GM18517 (cell line): ENCODE results near the gene MACROD1.

Experiments
- ATAC-seq: cut with Tn5 transposase; IDR thresholded peaks from one replicate; pipeline ENCODE4 v1.9.1; 2021; ENCODE audit warnings: mild to moderate bottlenecking, moderate library complexity; ENCODE audit not compliant: unreplicated experiment

Gene MACROD1

GRCh38 chr11:64094463-64095260, 71.3 kb downstream of the MACROD1 start:
- ATAC-seq, result no peak

GRCh38 chr11:64093233-64094039, 72.5 kb downstream of the MACROD1 start:
- no peak for ATAC-seq

GRCh38 chr11:64092761-64093136, 73.2 kb downstream of the MACROD1 start:
- ATAC-seq, result no peak

GRCh38 chr11:64092111-64092760, 73.7 kb downstream of the MACROD1 start:
- no peak for ATAC-seq

- ATAC-seq, result no peak
Measured at GRCh38 chr11:64090806-64091516, 75.0 kb downstream of the MACROD1 start.

DNA sequence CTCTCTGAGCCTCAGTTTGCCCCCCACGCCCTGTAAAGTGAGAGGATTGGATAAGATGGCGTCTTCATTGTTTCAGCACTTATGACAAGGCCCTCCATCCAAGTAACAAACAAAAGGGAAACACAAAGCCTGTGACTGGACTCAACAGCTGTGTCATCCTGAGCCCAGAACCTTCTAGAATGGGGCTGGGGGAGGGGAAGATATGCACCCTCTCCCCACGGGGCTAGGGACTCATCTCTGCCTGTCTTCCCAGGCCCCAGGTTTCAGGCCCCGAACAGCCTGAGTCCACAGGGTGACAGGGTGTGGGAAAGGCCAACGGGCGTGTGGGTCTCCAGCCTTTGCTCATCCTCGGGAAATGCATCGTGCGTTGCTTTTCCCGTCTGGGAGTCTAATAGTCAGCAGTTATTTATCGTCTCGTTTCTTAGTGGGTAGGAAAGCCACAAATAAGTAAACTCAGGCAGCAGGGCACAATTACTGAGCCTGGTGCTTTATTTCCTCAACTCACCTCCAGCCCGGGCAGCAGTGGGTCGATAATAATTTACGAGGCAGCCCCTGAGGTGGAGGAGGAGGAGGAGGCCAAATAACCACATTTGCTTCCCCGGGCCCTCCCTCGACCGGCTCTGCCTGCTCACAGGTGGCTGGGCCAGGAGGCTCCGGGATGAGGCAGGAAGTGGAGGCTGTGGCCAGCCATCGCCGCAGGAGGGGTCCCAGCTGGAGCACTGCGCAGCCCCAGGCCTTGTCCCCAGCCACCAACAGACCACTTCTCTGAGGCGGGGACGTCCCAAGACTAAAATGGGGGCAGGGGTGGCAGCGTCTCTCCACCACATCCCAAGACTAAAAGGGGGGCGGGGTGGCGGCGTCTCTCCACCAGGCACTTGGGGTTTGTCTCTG, 75.8 kb downstream of the MACROD1 start:
- ATAC-seq, result no peak

- ATAC-seq, result no peak
Measured at GRCh38 chr11:64089493-64089892, 76.4 kb downstream of the MACROD1 start.

- no peak for ATAC-seq
Measured at GRCh38 chr11:64089027-64089360, 76.9 kb downstream of the MACROD1 start.

- ATAC-seq, result no peak
Measured at GRCh38 chr11:64088162-64089026, 77.5 kb downstream of the MACROD1 start.

- ATAC-seq, result no peak
Measured at GRCh38 chr11:64086258-64087123, 79.4 kb downstream of the MACROD1 start.

DNA sequence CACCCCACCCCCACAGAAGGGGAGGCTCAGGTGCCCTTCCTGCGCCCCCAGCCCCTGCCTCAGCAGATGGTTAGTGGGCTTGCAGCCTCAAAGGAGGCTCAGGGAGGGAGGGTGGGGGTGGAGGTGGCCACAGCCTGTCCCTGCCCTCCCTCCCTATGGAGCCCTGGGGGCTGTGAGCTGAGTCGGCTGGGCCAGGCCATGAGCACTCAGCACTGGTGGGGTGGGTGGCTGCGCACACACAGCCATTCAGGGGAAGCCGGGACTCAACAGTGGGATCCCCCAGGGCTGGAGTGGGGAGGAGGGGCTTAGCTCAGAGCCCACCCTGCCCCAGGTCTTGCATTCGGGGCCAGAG, 80.0 kb downstream of the MACROD1 start:
- ATAC-seq, result no peak

GRCh38 chr11:64084951-64085710, 80.8 kb downstream of the MACROD1 start:
- ATAC-seq, result no peak

- no peak for ATAC-seq
Measured at GRCh38 chr11:64084146-64084950, 81.6 kb downstream of the MACROD1 start.

GRCh38 chr11:64083398-64084080, 82.4 kb downstream of the MACROD1 start:
- ATAC-seq, result no peak

GRCh38 chr11:64081745-64082442, 84.0 kb downstream of the MACROD1 start:
- ATAC-seq, result no peak

DNA sequence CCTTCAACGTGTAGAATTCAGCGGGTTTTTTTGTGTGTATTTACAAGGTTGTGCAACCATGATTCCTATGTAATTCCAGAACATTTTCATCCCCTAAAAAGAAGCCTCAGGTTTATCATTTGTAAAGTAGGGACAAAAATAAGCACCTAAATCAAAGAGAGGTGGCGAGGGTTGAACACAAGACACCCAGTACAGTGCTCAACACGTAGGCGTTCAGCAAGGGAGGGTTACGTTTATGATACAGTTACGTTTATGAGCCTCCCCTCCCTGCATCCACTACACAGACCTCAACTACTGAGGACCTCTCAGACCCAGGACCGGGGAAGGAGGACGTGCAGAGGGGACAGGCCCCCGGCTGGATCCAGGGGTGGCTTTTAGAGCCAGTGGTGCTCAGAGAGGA, 85.5 kb downstream of the MACROD1 start:
- ATAC-seq, result no peak
